Measurements from ENCODE around the gene SEMA3E. TPM values are rescaled to one million over a fixed set of nuclear protein-coding genes. Genes with fewer than 3 reads are reported as not detected.

SEMA3E gene
- total RNA-seq, 1 donor: 1.4 TPM

DNA sequence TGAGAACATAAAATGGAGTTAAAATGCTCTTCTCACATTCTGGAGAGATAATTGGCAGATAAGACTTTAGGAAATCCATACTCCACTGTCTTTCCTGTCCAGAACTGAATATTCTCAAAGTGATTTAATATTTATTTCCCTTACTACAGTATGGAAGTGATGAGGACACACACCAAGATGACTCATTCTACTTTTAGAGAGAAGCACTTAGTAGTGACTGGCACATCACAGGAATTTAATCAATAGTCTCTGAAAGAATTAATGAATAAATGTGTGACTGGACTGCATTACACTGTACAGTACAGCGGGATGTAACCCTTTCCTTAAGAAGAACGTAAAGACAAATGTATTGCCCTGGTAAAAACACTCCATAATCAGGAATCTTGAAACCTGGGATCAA, 116.7 kb downstream of the SEMA3E start:
- H3K9me3 ChIP-seq (ENCODE audit: low read depth, low read length): no peaks in the 10 kb centered on the region
- no peak overlapping the region for H3K27ac ChIP-seq (ENCODE audit: low read depth, low read length)
- no peak for DNase-seq (ENCODE audit: insufficient read length, low spot score, missing footprints)
- no peak overlapping the region for H2AFZ ChIP-seq (ENCODE audit: low read length)
- no peaks in the 10 kb centered on the region for H3K27me3 ChIP-seq (ENCODE audit: insufficient read depth, low read length)
- no peak overlapping the region for H3K4me3 ChIP-seq (ENCODE audit: insufficient read depth, low read length)
- H3K79me2 ChIP-seq (ENCODE audit: insufficient read depth, low read length): no peaks in the 10 kb centered on the region
- H3K4me1 ChIP-seq (ENCODE audit: insufficient read depth, low read length): no peaks in the 10 kb centered on the region
- no peaks in the 10 kb centered on the region for H3K36me3 ChIP-seq (ENCODE audit: insufficient read depth, low read length)
- H3K4me2 ChIP-seq (ENCODE audit: insufficient read depth, low read length): no peak overlapping the region
- TF ChIP-seq, protein P1, sequence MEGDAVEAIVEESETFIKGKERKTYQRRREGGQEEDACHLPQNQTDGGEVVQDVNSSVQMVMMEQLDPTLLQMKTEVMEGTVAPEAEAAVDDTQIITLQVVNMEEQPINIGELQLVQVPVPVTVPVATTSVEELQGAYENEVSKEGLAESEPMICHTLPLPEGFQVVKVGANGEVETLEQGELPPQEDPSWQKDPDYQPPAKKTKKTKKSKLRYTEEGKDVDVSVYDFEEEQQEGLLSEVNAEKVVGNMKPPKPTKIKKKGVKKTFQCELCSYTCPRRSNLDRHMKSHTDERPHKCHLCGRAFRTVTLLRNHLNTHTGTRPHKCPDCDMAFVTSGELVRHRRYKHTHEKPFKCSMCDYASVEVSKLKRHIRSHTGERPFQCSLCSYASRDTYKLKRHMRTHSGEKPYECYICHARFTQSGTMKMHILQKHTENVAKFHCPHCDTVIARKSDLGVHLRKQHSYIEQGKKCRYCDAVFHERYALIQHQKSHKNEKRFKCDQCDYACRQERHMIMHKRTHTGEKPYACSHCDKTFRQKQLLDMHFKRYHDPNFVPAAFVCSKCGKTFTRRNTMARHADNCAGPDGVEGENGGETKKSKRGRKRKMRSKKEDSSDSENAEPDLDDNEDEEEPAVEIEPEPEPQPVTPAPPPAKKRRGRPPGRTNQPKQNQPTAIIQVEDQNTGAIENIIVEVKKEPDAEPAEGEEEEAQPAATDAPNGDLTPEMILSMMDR (IDR thresholded peaks at IDR 0.05; ENCODE audit: extremely low read depth, low read depth, low read length): no peak
- no peaks in the 10 kb centered on the region for H4K20me1 ChIP-seq (ENCODE audit: insufficient read depth, low read length)

DNA sequence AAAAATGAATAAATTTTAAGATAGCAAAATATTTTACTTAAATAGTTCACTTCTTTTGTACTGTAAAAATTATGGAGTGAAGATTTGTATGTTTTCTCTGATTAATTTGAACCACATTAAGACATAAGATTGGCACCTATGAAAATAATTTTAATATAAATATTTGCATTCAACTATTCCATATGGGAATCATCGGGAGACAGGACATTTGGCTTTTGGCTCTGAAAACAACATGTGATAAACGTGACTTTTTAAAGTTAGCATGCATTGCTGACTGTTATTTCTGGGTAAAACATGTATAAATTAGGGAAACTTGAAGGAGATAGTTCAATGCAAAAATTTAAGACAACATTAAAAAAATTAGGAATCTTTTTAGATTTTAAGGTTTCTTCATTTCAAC, 117.2 kb downstream of the SEMA3E start:
- H3K27ac ChIP-seq (ENCODE audit: low read depth, low read length): no peak overlapping the region
- H3K4me2 ChIP-seq (ENCODE audit: insufficient read depth, low read length): no peak overlapping the region
- H2AFZ ChIP-seq (ENCODE audit: low read length): no peak overlapping the region
- no peaks in the 10 kb centered on the region for H3K9me3 ChIP-seq (ENCODE audit: low read depth, low read length)
- TF ChIP-seq, protein P1 (IDR thresholded peaks at IDR 0.05; ENCODE audit: extremely low read depth, low read depth, low read length): no peak
- no peaks in the 10 kb centered on the region for H4K20me1 ChIP-seq (ENCODE audit: insufficient read depth, low read length)
- H3K4me3 ChIP-seq (ENCODE audit: insufficient read depth, low read length): no peak overlapping the region
- H3K4me1 ChIP-seq (ENCODE audit: insufficient read depth, low read length): no peaks in the 10 kb centered on the region
- H3K27me3 ChIP-seq (ENCODE audit: insufficient read depth, low read length): no peaks in the 10 kb centered on the region
- DNase-seq (ENCODE audit: insufficient read length, low spot score, missing footprints): no peak
- no peaks in the 10 kb centered on the region for H3K79me2 ChIP-seq (ENCODE audit: insufficient read depth, low read length)
- no peaks in the 10 kb centered on the region for H3K36me3 ChIP-seq (ENCODE audit: insufficient read depth, low read length)

DNA sequence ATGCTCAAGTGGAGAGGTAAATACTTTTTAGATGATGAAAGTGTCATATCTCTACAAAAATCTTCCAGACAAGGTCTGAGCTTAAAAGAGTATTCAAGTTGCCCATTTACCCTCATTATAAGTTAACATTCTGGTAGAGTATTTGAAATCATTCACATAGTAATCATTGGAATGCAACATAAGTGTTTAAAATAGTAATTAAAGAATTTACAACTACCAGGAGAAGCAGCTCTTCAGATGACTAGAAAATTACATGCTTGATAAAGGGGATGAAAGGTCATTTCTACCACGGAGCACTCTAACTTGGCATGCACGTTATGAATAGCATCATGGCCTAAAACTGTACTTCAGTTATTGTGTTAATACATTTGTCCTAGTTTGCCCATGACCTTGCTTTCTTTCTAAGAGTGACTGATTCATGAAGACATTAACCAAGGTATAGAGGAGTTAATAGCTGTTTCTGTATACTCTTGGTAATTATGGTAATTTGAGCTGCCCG, 120.0 kb downstream of the SEMA3E start:
- no peaks in the 10 kb centered on the region for H3K4me1 ChIP-seq (ENCODE audit: insufficient read depth, low read length)
- H3K9me3 ChIP-seq (ENCODE audit: low read depth, low read length): no peaks in the 10 kb centered on the region
- DNase-seq (ENCODE audit: insufficient read length, low spot score, missing footprints): no peak
- no peak overlapping the region for H3K27ac ChIP-seq (ENCODE audit: low read depth, low read length)
- H4K20me1 ChIP-seq (ENCODE audit: insufficient read depth, low read length): no peaks in the 10 kb centered on the region
- TF ChIP-seq, protein P1 (IDR thresholded peaks at IDR 0.05; ENCODE audit: extremely low read depth, low read depth, low read length): no peak
- H2AFZ ChIP-seq (ENCODE audit: low read length): no peak overlapping the region
- H3K36me3 ChIP-seq (ENCODE audit: insufficient read depth, low read length): no peaks in the 10 kb centered on the region
- no peaks in the 10 kb centered on the region for H3K79me2 ChIP-seq (ENCODE audit: insufficient read depth, low read length)
- no peaks in the 10 kb centered on the region for H3K27me3 ChIP-seq (ENCODE audit: insufficient read depth, low read length)
- H3K4me3 ChIP-seq (ENCODE audit: insufficient read depth, low read length): no peak overlapping the region
- no peak overlapping the region for H3K4me2 ChIP-seq (ENCODE audit: insufficient read depth, low read length)

DNA sequence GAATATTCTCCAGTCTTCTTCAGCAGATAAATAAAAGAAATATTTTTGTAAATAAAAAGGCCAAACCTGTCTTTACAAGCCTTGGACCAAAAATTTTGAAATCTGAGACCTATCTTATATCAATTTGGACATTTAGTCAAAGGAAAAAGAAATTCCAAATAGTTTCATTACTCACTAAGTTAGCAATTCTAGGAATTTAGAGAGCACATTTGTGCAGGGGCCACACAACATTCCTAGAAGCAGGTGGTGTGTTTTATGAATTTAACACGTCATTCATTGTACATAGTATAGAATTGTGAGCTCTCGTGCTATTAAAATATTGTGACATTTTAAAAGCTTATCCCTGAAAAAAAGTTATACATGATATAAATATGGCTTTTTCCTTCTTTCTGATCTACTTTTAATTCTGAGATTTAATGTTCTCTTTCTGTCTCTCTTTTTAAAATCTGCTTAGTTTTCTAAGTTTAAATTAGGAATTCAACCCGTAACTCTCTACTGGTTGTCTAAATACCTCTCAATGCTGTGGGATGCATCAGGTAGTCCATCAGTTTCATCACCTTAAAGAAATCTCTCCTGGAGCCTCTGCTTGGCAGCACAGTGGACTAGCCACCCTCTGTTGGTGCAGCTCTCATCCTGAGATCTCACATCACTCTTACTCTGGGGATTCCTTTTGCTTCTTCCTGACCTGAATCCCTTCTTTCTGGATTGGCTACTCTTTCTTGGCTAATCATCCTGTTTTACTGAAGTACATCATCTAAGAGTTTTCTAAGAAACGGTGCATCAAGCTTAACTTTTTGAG, 124.5 kb downstream of the SEMA3E start:
- H3K27ac ChIP-seq (ENCODE audit: low read depth, low read length): no peak overlapping the region
- no peaks in the 10 kb centered on the region for H3K9me3 ChIP-seq (ENCODE audit: low read depth, low read length)
- TF ChIP-seq, protein P1 (IDR thresholded peaks at IDR 0.05; ENCODE audit: extremely low read depth, low read depth, low read length): no peak
- no peak overlapping the region for H3K4me2 ChIP-seq (ENCODE audit: insufficient read depth, low read length)
- H3K27me3 ChIP-seq (ENCODE audit: insufficient read depth, low read length): no peaks in the 10 kb centered on the region
- H3K79me2 ChIP-seq (ENCODE audit: insufficient read depth, low read length): no peaks in the 10 kb centered on the region
- H2AFZ ChIP-seq (ENCODE audit: low read length): no peak overlapping the region
- no peaks in the 10 kb centered on the region for H3K36me3 ChIP-seq (ENCODE audit: insufficient read depth, low read length)
- DNase-seq (ENCODE audit: insufficient read length, low spot score, missing footprints): no peak
- H4K20me1 ChIP-seq (ENCODE audit: insufficient read depth, low read length): no peaks in the 10 kb centered on the region
- H3K4me3 ChIP-seq (ENCODE audit: insufficient read depth, low read length): no peak overlapping the region
- no peaks in the 10 kb centered on the region for H3K4me1 ChIP-seq (ENCODE audit: insufficient read depth, low read length)
